K562 (cell line): ENCODE results near the gene ST6GALNAC6. TPM values are rescaled to one million over a fixed set of nuclear protein-coding genes. Genes with fewer than 3 reads are reported as not detected.
A peak's percentile ranks its signal among the peaks of the same experiment; 100 is the strongest.

ENCODE experiments used
- ARNT ChIP-seq, 2 experiments: fragments of 450-650 bp; IDR thresholded peaks; 2 replicates each; pipeline ENCODE4 v1.6.1; 2016; ENCODE audit warnings: mild to moderate bottlenecking in 1 of 2
- CEBPG ChIP-seq, 3 experiments: fragments of 200-800 bp in 1 of 3; sonication (Bioruptor generic) in 1 of 3; sonication (generic) in 1 of 3; formaldehyde crosslinking in 1 of 3; IDR thresholded peaks in 2 of 3; conservative IDR thresholded peaks in 1 of 3; 2 replicates each; pipeline versions ENCODE4 v1.6.1 to v1.8.0; 2016 to 2022; ENCODE audit warnings: missing compliant biosample characterization in 2 of 3, missing genetic modification characterization in 2 of 3, mild to moderate bottlenecking in 1 of 3, missing genetic modification reagents in 1 of 3
- ELF1 ChIP-seq: fragments of 200-800 bp; sonication (Bioruptor generic); IDR thresholded peaks from 2 replicates; pipeline ENCODE4 v1.6.1; 2016; ENCODE audit warnings: missing genetic modification characterization, missing compliant biosample characterization
- FOSL1 ChIP-seq: fragments of 200-800 bp; sonication (Bioruptor generic); conservative IDR thresholded peaks from 2 replicates; pipeline ENCODE4 v1.6.1; 2016; ENCODE audit warnings: missing genetic modification characterization, missing compliant biosample characterization
- HDAC3 ChIP-seq: fragments of 450-650 bp; IDR thresholded peaks from 2 replicates; pipeline ENCODE4 v1.6.1; 2018; ENCODE audit warnings: borderline replicate concordance, mild to moderate bottlenecking, moderate library complexity; ENCODE audit not compliant: partially characterized antibody
- HDGF ChIP-seq: fragments of 450-650 bp; IDR thresholded peaks from 2 replicates; pipeline ENCODE4 v1.6.1; 2016
- HNRNPH1 ChIP-seq: fragments of 200-400 bp; formaldehyde crosslinking; optimal IDR thresholded peaks from 2 replicates; pipeline ENCODE3; 2017; ENCODE audit warnings: low read depth, mild to moderate bottlenecking, low read length, moderate library complexity
- MAFF ChIP-seq: IDR thresholded peaks from 2 replicates; pipeline ENCODE4 v1.6.1; 2012; ENCODE audit warnings: low read length, improper control_type of control experiment
- MAFG ChIP-seq: fragments of 450-650 bp; conservative IDR thresholded peaks from 2 replicates; pipeline ENCODE4 v1.6.1; 2016; ENCODE audit warnings: missing genetic modification characterization, missing compliant biosample characterization
- RUNX1 ChIP-seq: sonication (generic); IDR thresholded peaks from 2 replicates; pipeline ENCODE4 v1.6.1; 2016; ENCODE audit warnings: antibody characterized with exemption, low read depth
- TAF7 ChIP-seq: fragments of 450-650 bp; IDR thresholded peaks from 2 replicates; pipeline ENCODE4 v1.6.1; 2016; ENCODE audit warnings: missing genetic modification characterization, missing compliant biosample characterization
- THRAP3 ChIP-seq: fragments of 450-650 bp; IDR thresholded peaks from 2 replicates; pipeline ENCODE4 v1.6.1; 2016; ENCODE audit warnings: mild to moderate bottlenecking, inconsistent platforms, borderline replicate concordance
- TRIM28 ChIP-seq: fragments of 450-650 bp; IDR thresholded peaks from 2 replicates; pipeline ENCODE4 v1.6.1; 2017
- ZFP36 ChIP-seq: fragments of 150-350 bp; IDR thresholded peaks from 2 replicates; pipeline ENCODE4 v1.6.1; 2018; ENCODE audit warnings: low read length, low read depth; ENCODE audit not compliant: partially characterized antibody
- ZNF134 ChIP-seq: fragments of 250-450 bp; sonication (Bioruptor Pico); conservative IDR thresholded peaks from 2 replicates; pipeline ENCODE4 v1.4.0; 2020
- ZNF354B ChIP-seq: fragments of 250-450 bp; sonication (Bioruptor Pico); IDR thresholded peaks from 2 replicates; pipeline ENCODE4 v1.4.0; 2020
- ZNF561 ChIP-seq: fragments of 450-650 bp; formaldehyde crosslinking; conservative IDR thresholded peaks from 2 replicates; pipeline ENCODE4 v1.4.0; 2020; ENCODE audit warnings: mild to moderate bottlenecking, moderate library complexity
- ZNF766 ChIP-seq: fragments of 200-800 bp; sonication (Bioruptor generic); conservative IDR thresholded peaks from 2 replicates; pipeline ENCODE4 v1.6.1; 2016; ENCODE audit warnings: missing genetic modification characterization, missing compliant biosample characterization
- ZSCAN32 ChIP-seq: fragments of 450-650 bp; formaldehyde crosslinking; IDR thresholded peaks from 2 replicates; pipeline ENCODE4 v1.4.0; 2020; ENCODE audit warnings: mild to moderate bottlenecking, moderate library complexity
- polyA plus RNA-seq, 8 experiments: library from polyadenylated mRNA; depleted of rRNA in 4 of 8; stranded (reverse) in 5 of 8; unstranded in 3 of 8; fragments of >200 nt; fragmentation: Nextera tagmentation in 2 of 8; fragmentation: Illumina TruSeq in 1 of 8; extraction: Ambion mirVana in 2 of 8; extraction: Trizol in 1 of 8; gene quantifications; 2 replicates each; pipeline versions ENCODE4 v1.2.1 to v1.2.3, GENCODE V29; 2011 to 2014; ENCODE audit warnings: inconsistent platforms in 1 of 8, missing spikeins in 1 of 8
- total RNA-seq, 7 experiments: library from RNA; depleted of rRNA in 6 of 7; stranded (reverse); fragments of >200 nt in 6 of 7; fragmentation: Illumina TruSeq in 2 of 7; extraction: Trizol in 2 of 7; gene quantifications; 2 replicates each; pipeline versions ENCODE4 v1.2.1 to v1.2.3, GENCODE V29; 2011 to 2021; ENCODE audit warnings: low replicate concordance in 1 of 7
- TF ChIP-seq, protein P1 (sequence below), 2 experiments: fragments of 450-650 bp; conservative IDR thresholded peaks; 2 replicates each; pipeline ENCODE4 v1.6.1; 2017; ENCODE audit warnings: mild to moderate bottlenecking in 2 of 2, moderate library complexity in 2 of 2
- TF ChIP-seq, protein P2 (sequence below), 2 experiments: fragments of 450-650 bp in 1 of 2; sonication (generic) in 1 of 2; formaldehyde crosslinking; conservative IDR thresholded peaks; 2 replicates each; pipeline versions ENCODE4 v1.4.0 to v1.8.1; 2020 to 2022; ENCODE audit warnings: mild to moderate bottlenecking in 1 of 2, missing genetic modification reagents in 1 of 2
- TF ChIP-seq, protein P3 (sequence below): fragments of 450-650 bp; IDR thresholded peaks from 2 replicates; pipeline ENCODE4 v1.6.1; 2016; ENCODE audit warnings: low read depth, mild to moderate bottlenecking, moderate library complexity

Gene ST6GALNAC6
- total and polyA plus RNA-seq, 9 of the 15 experiments (the other 6 are each of a cell fraction or from before 2014, with no cell fraction given): 0.13 to 23.0 (median 14.5) TPM

DNA sequence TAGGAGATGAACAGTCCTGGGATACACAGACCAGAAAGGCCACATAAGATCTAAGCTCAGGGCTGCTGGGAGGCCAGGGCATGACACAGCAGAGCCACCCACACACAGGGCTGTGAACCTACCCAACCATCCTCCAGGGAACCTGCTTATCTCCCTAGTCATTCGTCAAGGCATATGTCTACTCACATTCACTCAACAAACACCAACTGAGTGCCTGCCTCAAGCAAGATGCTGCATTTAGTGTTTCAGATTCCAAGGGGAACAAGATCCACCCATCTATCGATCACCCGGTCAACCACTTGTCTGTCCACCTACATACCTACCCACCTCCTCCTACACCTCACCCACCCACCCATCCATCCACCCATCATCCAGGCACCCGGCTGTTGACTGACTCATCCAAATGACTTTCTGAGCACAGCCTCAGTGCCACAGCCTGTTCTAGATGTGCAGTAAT, 36.4 kb upstream of the ST6GALNAC6 start (continued):
- TF ChIP-seq, protein P1, sequence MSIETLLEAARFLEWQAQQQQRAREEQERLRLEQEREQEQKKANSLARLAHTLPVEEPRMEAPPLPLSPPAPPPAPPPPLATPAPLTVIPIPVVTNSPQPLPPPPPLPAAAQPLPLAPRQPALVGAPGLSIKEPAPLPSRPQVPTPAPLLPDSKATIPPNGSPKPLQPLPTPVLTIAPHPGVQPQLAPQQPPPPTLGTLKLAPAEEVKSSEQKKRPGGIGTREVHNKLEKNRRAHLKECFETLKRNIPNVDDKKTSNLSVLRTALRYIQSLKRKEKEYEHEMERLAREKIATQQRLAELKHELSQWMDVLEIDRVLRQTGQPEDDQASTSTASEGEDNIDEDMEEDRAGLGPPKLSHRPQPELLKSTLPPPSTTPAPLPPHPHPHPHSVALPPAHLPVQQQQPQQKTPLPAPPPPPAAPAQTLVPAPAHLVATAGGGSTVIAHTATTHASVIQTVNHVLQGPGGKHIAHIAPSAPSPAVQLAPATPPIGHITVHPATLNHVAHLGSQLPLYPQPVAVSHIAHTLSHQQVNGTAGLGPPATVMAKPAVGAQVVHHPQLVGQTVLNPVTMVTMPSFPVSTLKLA (conservative IDR thresholded peaks at IDR 0.05): no peak
- no peak for TF ChIP-seq RUNX1
- TF ChIP-seq, protein P2, sequence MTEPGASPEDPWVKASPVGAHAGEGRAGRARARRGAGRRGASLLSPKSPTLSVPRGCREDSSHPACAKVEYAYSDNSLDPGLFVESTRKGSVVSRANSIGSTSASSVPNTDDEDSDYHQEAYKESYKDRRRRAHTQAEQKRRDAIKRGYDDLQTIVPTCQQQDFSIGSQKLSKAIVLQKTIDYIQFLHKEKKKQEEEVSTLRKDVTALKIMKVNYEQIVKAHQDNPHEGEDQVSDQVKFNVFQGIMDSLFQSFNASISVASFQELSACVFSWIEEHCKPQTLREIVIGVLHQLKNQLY (CRISPR knock-in tag; conservative IDR thresholded peaks at IDR 0.05): no peak
- TF ChIP-seq FOSL1 (tag): no peak; the same call in 1 of the 2 replicates
- no peak for TF ChIP-seq ZSCAN32 (CRISPR knock-in tag)
- TF ChIP-seq ARNT (IDR thresholded peaks at IDR 0.05): peak in 1 of 2 experiments; percentile 66; a peak in 3 of 4 replicates
- TF ChIP-seq ZNF354B (CRISPR knock-in tag): no peak
- no peak for TF ChIP-seq CEBPG (CRISPR knock-in tag; IDR thresholded peaks at IDR 0.05)
- no peak for TF ChIP-seq CEBPG (tag; conservative IDR thresholded peaks at IDR 0.05 in 1 of 2, IDR thresholded peaks at IDR 0.05 in 1 of 2)
- TF ChIP-seq, protein P3, sequence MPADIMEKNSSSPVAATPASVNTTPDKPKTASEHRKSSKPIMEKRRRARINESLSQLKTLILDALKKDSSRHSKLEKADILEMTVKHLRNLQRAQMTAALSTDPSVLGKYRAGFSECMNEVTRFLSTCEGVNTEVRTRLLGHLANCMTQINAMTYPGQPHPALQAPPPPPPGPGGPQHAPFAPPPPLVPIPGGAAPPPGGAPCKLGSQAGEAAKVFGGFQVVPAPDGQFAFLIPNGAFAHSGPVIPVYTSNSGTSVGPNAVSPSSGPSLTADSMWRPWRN: no peak
- no peak for TF ChIP-seq TRIM28
- TF ChIP-seq ZFP36: peak; percentile 41
- TF ChIP-seq ZNF134: no peak
- TF ChIP-seq TAF7 (tag): no peak
- TF ChIP-seq HNRNPH1: no peak
- TF ChIP-seq THRAP3: no peak
- peak; percentile 84 for TF ChIP-seq MAFG
- TF ChIP-seq MAFF: peak; percentile 72; the same call in 1 of the 2 replicates
- TF ChIP-seq HDAC3: no peak
- peak; percentile 81 for TF ChIP-seq HDGF
- 0 out of 2 replicates have a peak, but pooled peaks have one; percentile 32 for TF ChIP-seq ZNF766
- TF ChIP-seq ELF1 (tag): no peak
- no peak for TF ChIP-seq ZNF561
